ACC112 (cell line): Measurements from ENCODE around the gene PI4K2B.

Experiments used
- H2AFZ ChIP-seq: fragments of 200-600 bp; sonication (generic); one replicate; pipeline ENCODE4 v1.6.0; 2017; ENCODE audit warnings: antibody characterized with exemption, low read length; ENCODE audit not compliant: unreplicated experiment
- H3K27ac ChIP-seq: fragments of 200-600 bp; sonication (generic); 2 replicates; pipeline ENCODE4 v1.5.1; 2014; ENCODE audit warnings: low read depth, mild to moderate bottlenecking, antibody characterized with exemption, low read length, moderate library complexity
- H3K27me3 ChIP-seq: fragments of 200-600 bp; sonication (generic); 2 replicates; pipeline ENCODE4 v1.6.1; 2014; ENCODE audit warnings: mild to moderate bottlenecking, antibody characterized with exemption, low read length, moderate library complexity, mixed read lengths; ENCODE audit not compliant: insufficient read depth
- H3K36me3 ChIP-seq: fragments of 200-600 bp; sonication (generic); 2 replicates; pipeline ENCODE4 v1.6.1; 2016; ENCODE audit warnings: mild to moderate bottlenecking, antibody characterized with exemption, low read length, moderate library complexity, mixed read lengths; ENCODE audit not compliant: insufficient read depth
- H3K4me1 ChIP-seq: fragments of 200-600 bp; sonication (generic); one replicate; pipeline ENCODE4 v1.6.1; 2016; ENCODE audit warnings: low read length, mixed read lengths; ENCODE audit not compliant: insufficient read depth, unreplicated experiment, control insufficient read depth
- H3K4me3 ChIP-seq: fragments of 200-600 bp; sonication (generic); 2 replicates; pipeline ENCODE4 v1.5.1; 2014; ENCODE audit warnings: mild to moderate bottlenecking, low read depth, low read length
- H3K79me2 ChIP-seq: fragments of 200-600 bp; sonication (generic); one replicate; pipeline ENCODE4 v1.6.0; 2016; ENCODE audit warnings: low read length; ENCODE audit not compliant: control insufficient read depth, unreplicated experiment, insufficient read depth

The PI4K2B gene

GRCh38 chr4:25306518-25307057 lies 72.8 kb downstream of the PI4K2B start:
- Histone ChIP-seq H3K27me3 (no peaks in the 10 kb centered on the region), H3K27ac (no peak overlapping the region), H2AFZ (no peak overlapping the region), H3K4me1 (peaks cover 5% of the 10 kb centered on the region), H3K36me3 (no peaks in the 10 kb centered on the region), H3K79me2 (no peaks in the 10 kb centered on the region), H3K4me3 (no peak overlapping the region)

- Histone ChIP-seq H3K36me3 (no peaks in the 10 kb centered on the region), H3K4me3 (no peak overlapping the region), H2AFZ (no peak overlapping the region), H3K27ac (no peak overlapping the region), H3K27me3 (no peaks in the 10 kb centered on the region), H3K79me2 (no peaks in the 10 kb centered on the region), H3K4me1 (peaks cover 5% of the 10 kb centered on the region)
These were observed 73.8 kb downstream of the PI4K2B start for GRCh38 chr4:25307596-25307995.

- Histone ChIP-seq H3K79me2 (no peaks in the 10 kb centered on the region), H3K27me3 (no peaks in the 10 kb centered on the region), H3K36me3 (no peaks in the 10 kb centered on the region), H3K4me3 (no peak overlapping the region), H2AFZ (no peak overlapping the region), H3K4me1 (peaks cover 5% of the 10 kb centered on the region), H3K27ac (no peak overlapping the region)
These were observed 74.5 kb downstream of the PI4K2B start for GRCh38 chr4:25308306-25308705.

- no peaks in the 10 kb centered on the region for H3K27me3 ChIP-seq
- no peaks in the 10 kb centered on the region for H3K79me2 ChIP-seq
- H3K4me1 ChIP-seq: peaks cover 5% of the 10 kb centered on the region
- H3K4me3 ChIP-seq: no peak overlapping the region
- no peaks in the 10 kb centered on the region for H3K36me3 ChIP-seq
- no peak overlapping the region for H3K27ac ChIP-seq
- H2AFZ ChIP-seq: no peak overlapping the region
These were observed 74.9 kb downstream of the PI4K2B start for GRCh38 chr4:25308761-25309160.

- Histone ChIP-seq H3K36me3 (no peaks in the 10 kb centered on the region), H3K4me1 (peaks cover 9% of the 10 kb centered on the region), H3K27me3 (no peaks in the 10 kb centered on the region), H3K27ac (no peak overlapping the region), H3K79me2 (peaks cover 5% of the 10 kb centered on the region), H3K4me3 (no peak overlapping the region), H2AFZ (peak overlapping the region; percentile 65)
These were observed 76.4 kb downstream of the PI4K2B start for GRCh38 chr4:25310066-25310802.

GRCh38 chr4:25310803-25311166 lies 77.0 kb downstream of the PI4K2B start:
- H3K4me1 ChIP-seq: peaks cover 9% of the 10 kb centered on the region
- no peaks in the 10 kb centered on the region for H3K27me3 ChIP-seq
- no peak overlapping the region for H3K4me3 ChIP-seq
- no peaks in the 10 kb centered on the region for H3K36me3 ChIP-seq
- H2AFZ ChIP-seq: peak overlapping the region; percentile 65
- peaks cover 5% of the 10 kb centered on the region for H3K79me2 ChIP-seq
- no peak overlapping the region for H3K27ac ChIP-seq

GRCh38 chr4:25312496-25313200 lies 78.8 kb downstream of the PI4K2B start, which contains the start of gene ZCCHC4:
Gene ZCCHC4, plus strand, starts transcription at chr4:25312774. Its CDS starts 36 bp downstream, at chr4:25312810.
- peak within 1 kb of the TSS; percentile 63 for H3K27ac ChIP-seq

GRCh38 chr4:25313201-25313895 lies 79.5 kb downstream of the PI4K2B start:
- Histone ChIP-seq H2AFZ (peak overlapping the region; percentile 91), H3K27ac (peak overlapping the region; percentile 63), H3K4me3 (peak overlapping the region; percentile 91), H3K27me3 (no peaks in the 10 kb centered on the region), H3K36me3 (peaks cover 11% of the 10 kb centered on the region; the same call in 1 of the 2 replicates), H3K4me1 (peaks cover 25% of the 10 kb centered on the region), H3K79me2 (peaks cover 5% of the 10 kb centered on the region)

More at GRCh38 chr4:25312496-25313200, 78.8 kb downstream of the PI4K2B start, which contains the start of gene ZCCHC4:
- no peaks in the 10 kb centered on the region for H3K27me3 ChIP-seq
- peak within 1 kb of the TSS; percentile 91 for H2AFZ ChIP-seq
- H3K4me1 ChIP-seq: peaks cover 21% of the 10 kb centered on the region
- H3K4me3 ChIP-seq: peak within 1 kb of the TSS; percentile 91
- H3K36me3 ChIP-seq: peaks cover 11% of the 10 kb centered on the region; the same call in 1 of the 2 replicates
- H3K79me2 ChIP-seq: peaks cover 5% of the 10 kb centered on the region

- Histone ChIP-seq H3K27me3 (no peaks in the 10 kb centered on the region), H2AFZ (no peak overlapping the region), H3K79me2 (peaks cover 6% of the 10 kb centered on the region), H3K4me3 (peak overlapping the region; percentile 65), H3K27ac (peak overlapping the region; percentile 98), H3K36me3 (peaks cover 16% of the 10 kb centered on the region; the same call in 1 of the 2 replicates), H3K4me1 (peaks cover 35% of the 10 kb centered on the region)
These were observed 86.5 kb downstream of the PI4K2B start for GRCh38 chr4:25320336-25320735.

GRCh38 chr4:25320773-25321172 lies 86.9 kb downstream of the PI4K2B start:
- Histone ChIP-seq H3K79me2 (peaks cover 6% of the 10 kb centered on the region), H3K27me3 (no peaks in the 10 kb centered on the region), H3K4me3 (peak overlapping the region; percentile 65), H2AFZ (peak overlapping the region; percentile 25), H3K4me1 (peaks cover 35% of the 10 kb centered on the region), H3K36me3 (peaks cover 16% of the 10 kb centered on the region; the same call in 1 of the 2 replicates), H3K27ac (peak overlapping the region; percentile 98)
